Bronchial epithelial cell (primary cell): Measurements from ENCODE around the gene PPM1B. TPM values are rescaled to one million over a fixed set of nuclear protein-coding genes. Genes with fewer than 3 reads are reported as not detected.

Experiments
- total RNA-seq: library from RNA; depleted of rRNA; stranded (reverse); fragments of >200 nt; gene quantifications from 2 replicates; pipeline ENCODE4 v1.2.1, GENCODE V29; 2014

The PPM1B gene
- total RNA-seq, 1 donor from 2014 or later = 35.3 TPM

Other genes starting within 250 kb of the PPM1B start
- 50.4 and 70.3 TPM in 2 replicates for gene LRPPRC, start 172.9 kb upstream of the PPM1B start, total RNA-seq
- not detected in 2 replicates for gene SLC3A1, start 106.6 kb downstream of the PPM1B start, total RNA-seq
- gene PREPL, start 192.6 kb downstream of the PPM1B start, total RNA-seq = 23.7 and 42.2 TPM in 2 replicates
- gene CAMKMT, start 193.1 kb downstream of the PPM1B start, total RNA-seq = 9.0 TPM in 2 replicates